ENCODE results near the gene KLHL9.
"Not testable (repeated sequence)": the region's sequence is repeated elsewhere in the genome, so short reads cannot be mapped to it uniquely, and the experiment has no call there.

KLHL9 gene

DNA sequence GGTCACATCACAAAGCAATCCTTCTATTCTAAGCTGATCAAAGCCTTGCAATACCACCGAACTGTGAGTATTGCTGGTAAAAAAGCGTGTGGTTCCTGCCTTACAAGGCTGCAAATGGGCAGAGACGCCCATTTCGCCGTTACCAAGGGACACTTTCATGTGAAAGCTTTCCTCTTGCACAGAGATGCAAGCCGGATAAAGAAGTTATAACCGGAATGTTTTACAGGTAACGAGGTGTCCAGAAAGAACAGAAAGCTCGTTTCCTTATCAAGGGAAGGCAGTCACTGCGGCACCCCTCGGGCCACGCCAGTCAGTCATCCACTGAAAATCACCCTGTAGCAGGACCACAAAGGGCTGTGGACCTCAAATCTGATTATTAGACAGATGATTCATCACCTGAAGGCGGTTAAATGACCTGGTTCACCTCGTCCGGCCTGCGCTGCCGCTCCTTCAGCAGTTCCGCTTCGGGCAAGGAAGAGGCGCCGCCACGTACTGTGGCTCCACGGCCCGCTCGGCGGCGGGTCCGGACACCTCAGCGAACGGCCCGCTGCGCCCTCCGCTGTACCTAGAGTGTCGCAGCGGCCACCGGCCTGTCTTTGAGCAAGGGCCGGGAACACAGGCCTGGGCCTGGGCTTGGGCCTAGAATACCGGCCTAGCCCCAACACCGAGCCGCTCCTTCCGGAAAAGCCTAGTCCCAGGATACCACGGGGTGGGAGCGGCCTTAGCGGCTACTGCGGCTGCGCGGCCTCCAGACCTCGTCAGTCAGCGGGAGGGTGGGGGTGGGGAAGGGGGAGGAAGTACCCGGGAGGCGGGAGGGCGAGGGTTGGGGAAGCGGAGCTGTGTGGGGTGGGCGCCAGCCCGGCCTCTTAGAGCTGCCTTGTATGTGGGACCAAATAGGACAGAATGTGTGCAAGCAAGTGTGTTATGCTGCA lies at the start of gene KLHL9:
Gene KLHL9, minus strand, starts transcription at position 704 of the 932 bp plus-strand sequence. Its CDS starts 545 bp downstream, at position 159.
- DNase-seq (ENCODE audit: low read depth) = peak; percentile 52

DNA sequence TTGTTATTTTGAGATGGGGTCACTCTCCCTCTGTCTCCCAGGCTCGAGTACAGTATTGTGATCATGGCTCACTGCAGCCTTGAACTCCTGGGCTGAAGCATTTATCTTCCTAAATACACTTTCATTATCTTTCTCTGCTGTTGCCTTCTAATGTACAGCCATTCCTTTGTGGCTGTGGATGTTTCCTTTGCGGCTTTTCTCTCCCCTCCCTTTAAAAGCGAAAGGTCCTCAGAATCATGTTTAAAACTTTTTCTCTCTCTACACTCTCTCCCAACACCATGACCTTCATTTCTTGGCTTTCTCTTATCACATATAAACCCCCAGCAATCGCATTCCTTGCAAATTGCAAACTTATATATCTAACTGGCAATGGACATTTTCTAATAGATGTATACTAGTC lies 48.4 kb upstream of the KLHL9 start:
- no peak for DNase-seq (ENCODE audit: low read depth)

DNA sequence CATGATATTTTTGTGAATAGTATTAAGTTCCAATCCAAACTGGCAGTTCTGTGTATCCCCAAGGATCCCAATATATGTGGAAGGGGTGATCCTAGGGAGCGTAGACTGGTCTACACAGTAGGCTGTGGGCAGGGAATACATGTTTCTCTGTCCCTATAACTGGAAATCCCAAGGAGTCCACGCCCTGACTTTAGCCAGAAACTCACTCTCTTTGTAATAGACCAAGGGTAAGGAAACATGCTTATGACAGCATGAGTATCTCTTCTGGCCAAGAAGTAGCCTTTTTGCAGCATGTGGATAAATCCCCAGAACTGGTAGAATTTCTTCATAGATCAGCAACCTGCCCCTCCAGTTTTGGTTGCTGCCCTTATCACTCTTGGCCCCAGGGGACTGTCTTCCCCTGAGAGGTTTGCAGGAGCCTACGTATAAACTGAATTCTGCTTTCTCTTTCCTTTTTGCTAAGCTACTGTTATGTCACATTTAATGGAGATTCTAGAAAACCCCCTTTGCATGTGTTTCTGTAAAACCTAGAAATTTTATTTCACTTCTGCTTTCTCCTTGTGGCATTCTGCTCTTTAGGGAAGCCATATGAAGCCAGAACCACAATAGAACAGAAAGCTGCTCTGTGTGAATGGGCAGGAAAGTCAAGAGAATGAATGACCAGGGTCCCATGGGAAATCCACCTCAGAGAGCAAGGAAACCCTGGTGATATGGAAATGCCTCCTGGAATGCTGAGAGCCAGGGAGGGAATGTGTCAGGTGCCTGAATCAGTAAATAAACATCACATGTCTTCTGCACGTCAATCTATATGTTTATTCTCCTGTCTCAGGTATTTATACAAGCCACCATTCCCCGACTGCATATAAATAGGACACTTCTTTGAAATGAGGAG lies 46.5 kb upstream of the KLHL9 start:
- no peak for DNase-seq (ENCODE audit: low read depth)

DNA sequence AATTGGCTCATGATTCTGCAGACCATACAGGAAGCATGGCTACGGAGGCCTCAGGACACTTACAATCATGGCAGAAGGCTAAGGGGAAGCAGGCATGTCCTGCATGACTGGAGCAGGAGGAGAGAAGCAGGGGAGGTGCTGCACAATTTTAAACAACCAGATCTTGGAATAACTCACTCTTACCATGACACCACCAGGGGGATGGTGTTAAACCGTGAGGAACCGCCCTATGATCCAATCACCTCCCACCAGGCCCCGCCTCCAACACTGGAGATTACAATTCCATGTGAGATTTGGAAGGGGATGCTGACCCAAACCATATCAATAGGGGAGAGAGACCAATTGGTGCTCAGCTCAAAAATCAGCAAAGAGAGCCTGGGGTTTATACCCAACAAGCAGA lies 36.3 kb upstream of the KLHL9 start:
- DNase-seq (ENCODE audit: low read depth) = not testable (repeated sequence)

GRCh38 chr9:21367957-21368356 lies 32.8 kb upstream of the KLHL9 start, which contains the start of gene IFNA13:
Gene IFNA13 (minus strand): TSS chr9:21368057. CDS start chr9:21368010, 47 bp downstream.
- no peak for DNase-seq (ENCODE audit: low read depth)

DNA sequence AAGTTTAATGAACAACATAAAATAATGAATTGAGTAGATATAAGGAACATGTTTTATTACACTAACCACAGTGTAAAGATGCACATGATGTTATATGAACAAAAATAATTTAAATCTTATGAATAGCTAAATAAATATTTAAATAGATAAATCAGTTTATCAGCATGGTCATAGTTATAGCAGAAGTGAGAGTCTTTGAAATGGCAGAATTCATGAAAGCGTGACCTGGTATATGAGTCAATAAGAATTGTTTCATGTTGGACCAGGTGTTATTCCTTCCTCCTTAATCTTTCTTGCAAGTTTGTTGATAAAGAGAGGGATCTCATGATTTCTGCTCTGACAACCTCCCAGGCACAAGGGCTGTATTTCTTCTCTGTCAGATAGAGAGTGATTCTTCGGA lies 32.0 kb upstream of the KLHL9 start:
- not testable (repeated sequence) for DNase-seq (ENCODE audit: low read depth)

- no peak for DNase-seq (ENCODE audit: low read depth)
Observed at GRCh38 chr9:21362287-21362686, 27.1 kb upstream of the KLHL9 start.

DNA sequence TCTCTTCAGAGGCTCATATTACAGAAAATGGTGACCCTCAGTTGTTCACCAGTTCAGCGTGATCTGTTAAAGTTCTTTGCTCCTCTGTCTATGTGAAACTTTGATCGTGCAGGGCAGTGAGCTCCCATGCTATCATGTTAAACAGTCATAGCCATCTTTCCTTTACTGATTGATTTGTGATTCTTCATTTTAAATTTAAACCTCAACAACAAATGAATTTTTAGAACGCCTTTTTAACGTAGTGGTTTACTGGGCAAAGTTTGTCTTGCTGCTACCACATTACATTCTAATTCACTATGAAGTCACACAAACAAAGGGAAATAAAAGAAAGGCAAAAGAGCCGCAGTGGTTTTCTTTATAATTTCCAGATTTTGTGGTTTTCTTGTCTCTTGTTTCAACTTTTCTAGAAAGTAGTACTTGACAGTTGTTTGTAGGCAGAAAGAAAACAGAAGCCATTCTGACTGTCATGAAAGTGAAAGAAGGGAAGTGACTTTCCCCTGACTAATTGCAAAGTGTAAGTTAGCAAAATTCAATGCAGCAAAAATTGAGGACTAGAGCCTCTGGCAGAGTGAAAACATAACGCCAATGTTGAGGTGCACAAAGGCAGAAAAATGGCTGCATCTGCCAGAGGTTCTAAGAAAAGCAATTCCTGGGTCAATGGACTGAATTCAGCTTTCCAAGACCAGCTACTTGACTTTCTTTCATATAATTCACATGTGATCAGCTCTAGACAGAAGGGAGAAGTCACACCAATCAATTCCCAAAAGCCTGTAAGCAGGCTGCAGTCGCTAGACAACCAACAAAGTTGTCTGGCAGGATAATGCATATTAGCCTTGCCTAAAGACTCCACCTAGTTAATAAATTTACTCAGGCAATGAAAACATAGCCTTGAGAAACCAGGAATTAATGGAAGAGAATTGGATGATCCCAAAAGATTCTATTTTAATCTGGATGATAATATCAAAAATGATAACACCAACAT lies 22.6 kb upstream of the KLHL9 start:
- no peak for DNase-seq (ENCODE audit: low read depth)

GRCh38 chr9:21350787-21351186 lies 15.6 kb upstream of the KLHL9 start, which contains the start of gene IFNA6:
Gene IFNA6 (minus strand): TSS chr9:21350887. CDS start chr9:21350887, 0 bp downstream.
- no peak for DNase-seq (ENCODE audit: low read depth)

- no peak for DNase-seq (ENCODE audit: low read depth)
Observed at GRCh38 chr9:21348430-21348970, 13.3 kb upstream of the KLHL9 start.

- no peak for DNase-seq (ENCODE audit: low read depth)
Observed at GRCh38 chr9:21340735-21341134, 5.5 kb upstream of the KLHL9 start.

DNA sequence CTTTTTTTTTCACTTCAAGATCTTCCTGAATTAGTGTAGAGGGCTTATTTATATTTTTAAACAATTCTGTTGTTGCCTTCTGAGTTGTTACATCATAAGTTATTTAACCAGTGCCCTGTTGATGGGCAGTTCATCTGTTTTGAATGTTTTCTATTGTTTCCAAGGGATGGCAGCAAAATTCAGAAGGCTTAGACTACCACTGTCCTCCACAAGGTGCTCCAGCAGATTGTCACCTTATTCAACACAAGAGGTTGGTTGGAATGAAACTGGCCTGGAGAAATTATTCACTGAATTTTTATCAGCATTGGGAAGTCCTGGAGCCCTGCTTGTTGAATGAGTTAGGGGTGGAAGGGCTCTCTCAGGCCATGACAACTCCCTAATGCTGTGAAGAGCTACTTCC lies 1.3 kb upstream of the KLHL9 start:
- DNase-seq (ENCODE audit: low read depth) = no peak

DNA sequence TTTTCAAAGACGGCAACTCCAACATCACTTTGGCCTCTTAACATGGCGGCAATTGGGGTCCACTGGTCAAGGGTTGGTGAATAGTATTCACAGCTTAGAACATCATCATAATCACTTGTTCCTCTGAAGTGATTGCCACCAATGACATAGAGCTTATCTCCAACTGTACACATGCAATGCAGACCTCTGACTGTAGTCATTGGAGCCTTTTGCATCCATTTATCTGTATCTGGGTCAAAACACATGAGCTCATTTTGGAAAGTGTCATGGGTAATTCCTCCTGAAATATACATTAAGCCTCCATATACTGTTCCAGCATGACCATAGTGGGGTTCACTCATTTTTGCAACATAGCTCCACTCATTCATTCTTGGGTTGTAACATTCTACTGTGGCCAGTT lies 2.0 kb downstream of the KLHL9 start:
- no peak for DNase-seq (ENCODE audit: low read depth)

GRCh38 chr9:21331676-21332402 lies 3.4 kb downstream of the KLHL9 start:
- no peak for DNase-seq (ENCODE audit: low read depth)

DNA sequence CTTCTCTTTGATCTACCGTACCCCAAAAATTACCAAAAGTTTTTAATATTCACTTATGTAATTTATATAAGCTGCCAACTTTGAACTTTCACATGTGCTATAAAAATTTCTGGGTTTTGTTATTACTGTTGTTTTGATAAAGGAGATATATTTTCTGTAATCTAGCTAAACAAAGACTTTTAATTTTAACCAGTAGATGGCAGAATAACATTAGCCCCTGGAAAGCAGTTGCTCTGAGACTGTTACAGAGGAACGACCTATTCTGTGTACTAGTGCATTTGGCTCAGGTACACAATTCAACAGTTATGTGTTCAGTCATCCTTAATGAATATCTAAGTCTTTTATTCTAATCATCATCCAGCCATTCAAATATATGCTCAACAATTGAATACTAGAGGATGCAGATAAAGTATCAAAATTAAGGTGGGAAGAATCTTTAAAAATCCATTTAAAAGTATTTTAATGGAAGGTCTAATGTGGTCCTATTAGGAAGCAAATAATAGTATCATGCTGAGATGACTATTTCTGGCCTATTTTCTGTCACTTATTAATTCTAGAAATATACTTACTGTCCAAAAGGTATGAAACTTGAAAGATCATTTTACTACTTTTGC lies 8.6 kb downstream of the KLHL9 start:
- no peak for DNase-seq (ENCODE audit: low read depth)

DNA sequence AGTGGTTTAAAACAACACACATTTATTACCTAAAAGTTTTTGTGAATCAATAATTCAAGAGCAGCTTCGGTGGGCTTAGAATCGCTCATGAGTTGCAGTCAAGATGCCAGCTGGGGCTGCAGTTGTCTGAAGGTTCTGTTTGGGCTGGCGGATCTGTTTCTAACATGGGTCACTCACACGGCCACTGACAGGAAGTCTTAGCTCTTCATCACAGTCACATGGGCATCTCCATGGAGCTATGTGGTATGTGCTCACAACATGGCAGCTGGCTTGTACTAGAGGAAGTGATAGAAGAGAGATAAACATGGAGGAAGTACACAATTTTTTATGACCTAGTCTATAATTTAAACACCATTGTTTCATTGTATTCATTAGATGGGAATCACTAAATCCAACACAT lies 11.2 kb downstream of the KLHL9 start:
- no peak for DNase-seq (ENCODE audit: low read depth)

- DNase-seq (ENCODE audit: low read depth) = no peak
Observed at GRCh38 chr9:21322911-21323461, 12.2 kb downstream of the KLHL9 start.

GRCh38 chr9:21320465-21320864 lies 14.7 kb downstream of the KLHL9 start:
- DNase-seq (ENCODE audit: low read depth) = no peak

Data from HS-27A (cell line).